CD4-positive, CD25-positive, alpha-beta regulatory T cell (primary cell): Measurements from ENCODE around the gene NRF1. TPM values are rescaled to one million over a fixed set of nuclear protein-coding genes. Genes with fewer than 3 reads are reported as not detected.
A peak's percentile ranks its signal among the peaks of the same experiment; 100 is the strongest.
"Not testable (repeated sequence)": the region's sequence is repeated elsewhere in the genome, so short reads cannot be mapped to it uniquely, and the experiment has no call there.

ENCODE experiments used
- ATAC-seq, 2 donors: fragments of 150-1000 bp; cut with Tn5 transposase; one replicate each; pipeline ENCODE4 v1.10.0; 2021; ENCODE audit warnings: low read depth in 2 of 2, moderate number of reproducible peaks in 2 of 2, moderate library complexity in 1 of 2
- DNase-seq, 3 donors: peaks; one replicate each; pipeline versions ENCODE4 v3.0.0 to v3.0.0-alpha.2; 2012 to 2022; ENCODE audit warnings: mixed read lengths in 1 of 3
- H3K27ac ChIP-seq: one replicate; pipeline ENCODE4 v1.7.0; 2013; ENCODE audit warnings: mild to moderate bottlenecking, low read length; ENCODE audit not compliant: insufficient read depth, poor library complexity, severe bottlenecking
- H3K27me3 ChIP-seq: one replicate; pipeline ENCODE4 v1.7.0; 2013; ENCODE audit warnings: low read length; ENCODE audit not compliant: control insufficient read depth, insufficient read depth
- H3K36me3 ChIP-seq: one replicate; pipeline ENCODE4 v1.7.0; 2013; ENCODE audit warnings: mild to moderate bottlenecking, low read length, moderate library complexity; ENCODE audit not compliant: control insufficient read depth, insufficient read depth
- H3K4me1 ChIP-seq: 2 replicates; pipeline ENCODE4 v1.7.0; 2013; ENCODE audit warnings: mild to moderate bottlenecking, low read length; ENCODE audit not compliant: insufficient read depth, control insufficient read depth, poor library complexity, severe bottlenecking
- H3K4me3 ChIP-seq: one replicate; pipeline ENCODE4 v1.7.0; 2013; ENCODE audit warnings: low read depth, mild to moderate bottlenecking, low read length, moderate library complexity
- H3K9me3 ChIP-seq, 2 experiments: 1 replicate in 1 of 2; 2 replicates in 1 of 2; pipeline ENCODE4 v1.7.0; 2013; ENCODE audit warnings: low read length in 2 of 2, mild to moderate bottlenecking in 1 of 2, moderate library complexity in 1 of 2; ENCODE audit not compliant: control insufficient read depth in 2 of 2
- H3K27ac Mint-ChIP-seq, 3 donors: one replicate each; pipeline ENCODE4 v1.8.0; 2020 to 2022; ENCODE audit warnings: mild to moderate bottlenecking in 3 of 3, mixed read lengths in 3 of 3, moderate library complexity in 2 of 3
- H3K27me3 Mint-ChIP-seq: one replicate; pipeline ENCODE4 v1.8.0; 2022; ENCODE audit warnings: mild to moderate bottlenecking, mixed read lengths
- H3K36me3 Mint-ChIP-seq: one replicate; pipeline ENCODE4 v1.8.0; 2020; ENCODE audit warnings: mixed read lengths
- H3K4me1 Mint-ChIP-seq, 4 donors: one replicate each; pipeline ENCODE4 v1.8.0; 2020 to 2022; ENCODE audit warnings: mixed read lengths in 4 of 4, mild to moderate bottlenecking in 1 of 4
- H3K4me3 Mint-ChIP-seq, 4 donors: one replicate each; pipeline ENCODE4 v1.8.0; 2020 to 2022; ENCODE audit warnings: mild to moderate bottlenecking in 4 of 4, mixed read lengths in 4 of 4, moderate library complexity in 3 of 4
- H3K9me3 Mint-ChIP-seq, 7 donors: one replicate each; pipeline ENCODE4 v1.8.0; 2020 to 2022; ENCODE audit warnings: mixed read lengths in 7 of 7, mild to moderate bottlenecking in 3 of 7, moderate library complexity in 2 of 7
- polyA plus RNA-seq, 4 donors: library from polyadenylated mRNA; unstranded; fragments of 300-500 nt; fragmentation: Illumina TruSeq; gene quantifications; one replicate each; pipeline ENCODE4 v1.2.3, GENCODE V29; 2021
- total RNA-seq: library from RNA; stranded (reverse); gene quantifications from one replicate; pipeline ENCODE4 v1.2.3, GENCODE V29; 2022

Gene NRF1
- total and polyA plus RNA-seq, 5 donors from 2014 or later: 19.6 to 42.5 (median 26.3) TPM

DNA sequence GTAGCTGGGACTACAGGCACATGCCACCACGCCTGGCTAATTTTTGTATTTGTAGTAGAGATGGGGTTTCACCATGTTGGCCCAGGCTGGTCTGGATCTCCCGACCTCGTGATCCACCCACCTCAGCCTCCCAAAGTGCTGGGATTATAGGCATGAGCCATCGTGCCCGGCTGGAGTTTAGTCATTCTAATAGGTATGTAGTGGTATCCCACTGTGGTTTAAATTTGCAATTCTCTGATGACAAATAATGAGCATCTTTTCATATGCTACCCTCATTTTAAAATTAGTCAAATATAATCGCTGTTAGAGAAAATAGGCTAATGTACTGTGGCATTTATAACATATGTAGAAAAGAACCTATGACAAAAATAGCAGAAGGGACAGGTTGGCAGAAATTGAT lies 15.1 kb upstream of the NRF1 start:
- H3K9me3 Mint-ChIP-seq, H3K4me1 Mint-ChIP-seq, H3K27ac Mint-ChIP-seq, H3K27ac ChIP-seq, H3K4me1 ChIP-seq, H3K4me3 ChIP-seq, DNase-seq, H3K27me3 ChIP-seq, H3K4me3 Mint-ChIP-seq, ATAC-seq, H3K36me3 ChIP-seq, H3K36me3 Mint-ChIP-seq, H3K9me3 ChIP-seq: not testable (repeated sequence)
- peaks cover 24% of the 10 kb centered on the region for H3K27me3 Mint-ChIP-seq

DNA sequence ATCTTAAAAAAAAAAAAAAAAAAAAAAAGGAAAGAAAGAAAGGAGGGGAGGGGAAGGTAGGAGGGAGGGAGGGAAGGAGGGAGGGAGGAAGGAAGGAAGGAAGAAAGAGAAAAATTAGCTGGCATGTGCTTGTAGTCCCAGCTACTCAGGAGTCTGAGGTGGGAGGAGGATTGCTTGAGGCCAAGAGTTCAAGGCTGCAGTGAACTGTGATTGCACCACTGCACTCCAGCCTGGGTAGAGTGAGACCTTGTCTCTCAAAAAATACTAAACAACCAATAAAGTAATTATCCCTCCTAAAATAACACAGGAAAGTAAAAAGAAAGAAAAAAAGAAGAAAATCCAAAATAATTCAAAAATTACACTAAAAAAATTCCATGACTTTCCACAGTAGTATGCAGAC lies 13.8 kb upstream of the NRF1 start:
- no peak for ATAC-seq
- no peaks in the 10 kb centered on the region for H3K4me1 ChIP-seq
- H3K27ac Mint-ChIP-seq: no peak overlapping the region

DNA sequence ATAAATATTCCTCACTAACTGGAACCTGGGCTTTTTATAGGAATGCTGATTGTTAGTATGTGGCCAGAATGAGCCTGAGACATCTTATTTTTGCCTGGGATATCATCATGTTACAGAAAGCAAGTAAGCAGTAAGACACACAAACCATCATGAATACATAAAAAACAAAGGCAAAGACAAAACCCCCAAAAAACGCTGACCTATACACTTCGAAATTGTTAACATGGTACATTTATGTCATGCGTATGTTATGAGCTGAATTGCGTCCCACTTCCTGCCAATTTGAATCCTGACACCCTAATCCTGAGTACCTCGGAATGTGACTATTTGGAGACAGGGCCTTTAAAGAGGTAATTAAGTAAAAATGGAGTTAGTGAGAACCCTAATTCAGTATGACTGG lies 12.3 kb upstream of the NRF1 start:
- no peaks in the 10 kb centered on the region for H3K9me3 Mint-ChIP-seq
- H3K4me1 ChIP-seq: no peaks in the 10 kb centered on the region
- no peak for ATAC-seq
- H3K4me3 ChIP-seq: no peak overlapping the region
- H3K36me3 Mint-ChIP-seq: no peaks in the 10 kb centered on the region
- peaks cover 0 to 14% (median 5%) of the 10 kb centered on the region in 4 donors for H3K4me1 Mint-ChIP-seq
- no peak for DNase-seq
- H3K36me3 ChIP-seq: no peaks in the 10 kb centered on the region
- H3K27ac ChIP-seq: no peak overlapping the region
- H3K9me3 ChIP-seq: no peaks in the 10 kb centered on the region
- no peak overlapping the region for H3K27ac Mint-ChIP-seq
- H3K27me3 ChIP-seq: no peaks in the 10 kb centered on the region
- peaks cover 13% of the 10 kb centered on the region for H3K27me3 Mint-ChIP-seq
- no peak overlapping the region for H3K4me3 Mint-ChIP-seq

More for the DNA sequence above, 13.8 kb upstream of the NRF1 start:
- Mint-ChIP-seq H3K9me3 (peaks cover 0 to 2% (median 0%) of the 10 kb centered on the region in 7 donors), H3K4me3 (no peak overlapping the region), H3K4me1 (peaks cover 0 to 2% (median 0%) of the 10 kb centered on the region in 4 donors), H3K27me3 (peaks cover 19% of the 10 kb centered on the region), H3K36me3 (no peaks in the 10 kb centered on the region)
- Histone ChIP-seq H3K9me3 (no peaks in the 10 kb centered on the region), H3K27ac (no peak overlapping the region), H3K27me3 (no peaks in the 10 kb centered on the region), H3K4me3 (no peak overlapping the region), H3K36me3 (no peaks in the 10 kb centered on the region)
- DNase-seq: no peak

DNA sequence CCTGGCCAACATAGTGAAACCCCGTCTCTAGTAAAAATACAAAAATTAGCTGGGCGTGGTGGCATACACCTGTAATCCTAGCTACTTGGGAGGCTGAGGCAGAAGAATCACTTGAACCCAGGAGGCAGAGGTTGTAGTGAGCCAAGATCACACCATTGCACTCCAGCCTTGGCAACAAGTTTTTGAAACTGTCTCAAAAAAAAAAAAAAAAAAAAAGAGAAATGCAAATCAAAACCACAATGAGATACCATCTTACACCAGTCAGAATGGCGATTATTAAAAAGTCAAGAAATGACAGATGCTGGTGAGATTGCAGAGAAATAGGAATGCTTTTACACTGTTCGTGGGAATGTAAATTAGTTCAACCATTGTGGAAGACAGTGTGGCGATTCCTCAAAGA lies 7.9 kb upstream of the NRF1 start:
- peaks cover 5 to 30% (median 14%) of the 10 kb centered on the region in 4 donors for H3K4me1 Mint-ChIP-seq
- not testable (repeated sequence) for H3K36me3 ChIP-seq, H3K4me1 ChIP-seq, H3K27ac ChIP-seq, H3K9me3 Mint-ChIP-seq, H3K27me3 Mint-ChIP-seq, H3K9me3 ChIP-seq, H3K36me3 Mint-ChIP-seq, H3K27ac Mint-ChIP-seq, DNase-seq, ATAC-seq, H3K4me3 ChIP-seq, H3K27me3 ChIP-seq, H3K4me3 Mint-ChIP-seq

DNA sequence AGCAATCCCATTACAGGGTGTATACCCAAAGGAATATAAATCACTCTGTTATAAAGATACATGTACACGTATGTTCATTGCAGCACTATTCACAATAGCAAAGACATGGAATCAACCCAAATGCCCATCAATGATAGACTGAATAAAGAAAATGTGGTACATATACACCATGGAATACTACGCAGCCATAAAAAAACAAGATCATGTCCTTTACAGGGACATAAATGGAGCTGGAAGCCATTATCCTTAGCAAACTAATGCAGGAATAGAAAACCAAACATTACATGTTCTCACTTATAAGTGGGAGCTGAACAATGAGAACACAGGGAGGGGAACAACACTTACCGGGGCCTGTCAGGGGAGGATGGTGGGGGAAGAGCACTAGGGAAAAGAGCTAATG lies 7.5 kb upstream of the NRF1 start:
- Mint-ChIP-seq H3K4me1 (peaks cover 9 to 33% (median 16%) of the 10 kb centered on the region in 4 donors), H3K36me3 (peaks cover 11% of the 10 kb centered on the region), H3K4me3 (peak overlapping the region in 1 of 4 donors; percentile 57)
- H3K4me3 ChIP-seq, H3K27ac Mint-ChIP-seq, H3K27ac ChIP-seq, H3K27me3 Mint-ChIP-seq, ATAC-seq, H3K4me1 ChIP-seq, H3K27me3 ChIP-seq, DNase-seq, H3K9me3 ChIP-seq, H3K9me3 Mint-ChIP-seq, H3K36me3 ChIP-seq: not testable (repeated sequence)

DNA sequence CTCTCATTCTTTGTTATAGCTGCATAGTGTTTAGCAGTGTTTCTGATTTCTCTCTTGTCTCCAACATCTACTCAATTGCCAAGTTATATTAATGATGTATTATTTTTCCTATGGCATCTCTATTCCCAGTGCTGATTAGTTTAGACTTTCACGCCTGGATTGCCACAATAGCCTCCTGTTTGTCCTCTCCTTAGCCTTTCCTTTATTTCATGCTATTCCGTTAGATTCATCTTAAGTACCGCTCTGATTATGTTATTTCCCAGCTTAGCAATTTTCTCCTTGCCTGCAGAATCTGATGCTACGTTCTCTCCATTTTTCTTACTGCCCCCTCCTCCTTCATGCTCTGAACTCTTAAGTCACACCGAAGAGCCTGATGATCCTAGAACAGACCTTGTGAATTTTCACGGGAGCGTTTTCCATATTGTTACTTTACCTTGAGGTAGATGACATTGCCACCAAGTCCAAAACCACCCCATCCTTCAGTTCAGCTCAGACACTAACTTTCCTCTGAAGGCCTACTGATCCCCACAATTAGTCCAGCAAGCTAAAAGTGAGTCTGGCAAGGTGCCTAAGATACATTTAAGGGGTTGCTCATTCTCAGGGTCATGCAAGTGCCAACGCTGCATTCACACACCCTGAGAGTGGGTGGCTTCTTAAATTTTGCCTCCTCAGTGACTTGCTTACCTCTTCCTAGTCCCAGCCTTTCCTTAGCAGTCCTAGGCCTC lies 6.6 kb upstream of the NRF1 start:
- Mint-ChIP-seq H3K27me3 (peaks cover 7% of the 10 kb centered on the region), H3K36me3 (peaks cover 17% of the 10 kb centered on the region), H3K4me1 (peaks cover 18 to 40% (median 23%) of the 10 kb centered on the region in 4 donors), H3K27ac (peak overlapping the region in 2 of 3 donors; percentile 21 to 71), H3K9me3 (peaks cover 0 to 2% (median 0%) of the 10 kb centered on the region in 7 donors), H3K4me3 (peak overlapping the region in 2 of 4 donors; percentile 27 to 57)
- DNase-seq (no peak), ATAC-seq (no peak)
- no peaks in the 10 kb centered on the region for H3K9me3 ChIP-seq
- H3K27me3 ChIP-seq: no peaks in the 10 kb centered on the region
- H3K36me3 ChIP-seq: no peaks in the 10 kb centered on the region
- H3K4me1 ChIP-seq: no peaks in the 10 kb centered on the region
- no peak overlapping the region for H3K4me3 ChIP-seq
- H3K27ac ChIP-seq: no peak overlapping the region

DNA sequence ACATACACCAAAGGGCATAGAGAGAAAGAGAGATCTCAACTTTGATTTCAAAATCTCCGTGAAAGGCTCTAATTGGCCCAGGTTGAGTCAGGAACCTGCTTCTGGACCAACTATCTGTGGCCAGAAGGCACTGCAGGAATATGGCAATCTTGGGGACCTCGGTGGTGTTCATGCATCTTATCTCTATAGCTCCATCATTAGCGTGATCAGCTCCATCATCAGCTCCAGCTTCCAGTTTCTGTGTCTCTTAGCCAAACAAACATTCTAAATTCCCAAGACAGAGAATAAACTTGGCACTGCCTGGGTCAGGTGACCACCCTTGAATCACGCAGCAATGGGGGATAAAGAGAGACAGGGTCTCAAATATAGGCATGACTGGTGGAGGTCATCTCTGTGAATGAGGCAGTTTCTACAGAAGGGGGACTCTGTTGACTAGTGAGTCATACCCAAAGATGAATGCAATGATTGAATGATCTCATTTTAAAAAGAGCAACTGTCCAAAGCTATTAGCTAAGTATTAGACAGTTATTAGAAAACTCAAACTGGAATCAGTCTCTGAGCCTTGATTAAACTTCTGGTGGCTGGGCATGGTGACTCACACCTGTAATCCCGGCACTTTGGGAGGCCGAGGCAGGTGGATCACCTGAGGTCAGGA lies 5.4 kb upstream of the NRF1 start:
- ATAC-seq (no peak), DNase-seq (no peak)
- peaks cover 0 to 2% (median 0%) of the 10 kb centered on the region in 7 donors for H3K9me3 Mint-ChIP-seq
- no peaks in the 10 kb centered on the region for H3K9me3 ChIP-seq
- no peak overlapping the region for H3K27ac ChIP-seq
- peak overlapping the region in 2 of 3 donors; percentile 29 to 57 for H3K27ac Mint-ChIP-seq
- peaks cover 11% of the 10 kb centered on the region for H3K4me1 ChIP-seq
- no peak overlapping the region for H3K4me3 ChIP-seq
- H3K36me3 ChIP-seq: no peaks in the 10 kb centered on the region
- H3K27me3 ChIP-seq: no peaks in the 10 kb centered on the region
- no peaks in the 10 kb centered on the region for H3K27me3 Mint-ChIP-seq
- H3K36me3 Mint-ChIP-seq: peaks cover 17% of the 10 kb centered on the region
- peak overlapping the region in 1 of 4 donors; percentile 35 for H3K4me3 Mint-ChIP-seq
- H3K4me1 Mint-ChIP-seq: peaks cover 19 to 50% (median 30%) of the 10 kb centered on the region in 4 donors
